ENCODE data around the gene SLC1A4.
A peak's percentile ranks its signal among the peaks of the same experiment; 100 is the strongest.

Gene SLC1A4

GRCh38 chr2:64989126-64989981 lies at the start of gene SLC1A4:
SLC1A4 (plus strand) TSS chr2:64989399; CDS start chr2:64989644, 245 bp downstream.
- H3K27ac ChIP-seq, result peak within 1 kb of the TSS; percentile 94
- TF ChIP-seq CTCF (conservative IDR thresholded peaks at IDR 0.05; ENCODE audit: low read depth), result no peak
- CTCF ChIA-PET, result interaction anchor here (0.6 to 1.5 kb wide), 5 partner anchors 46 to 343 kb away, joined by 3 to 5 read pairs (median 3); no protein-coding TSS in a partner anchor
- DNase-seq (ENCODE audit: low spot score), result peak; percentile 78
- POLR2A ChIA-PET (ENCODE audit: low non-redundant PET), result no interaction called here

DNA sequence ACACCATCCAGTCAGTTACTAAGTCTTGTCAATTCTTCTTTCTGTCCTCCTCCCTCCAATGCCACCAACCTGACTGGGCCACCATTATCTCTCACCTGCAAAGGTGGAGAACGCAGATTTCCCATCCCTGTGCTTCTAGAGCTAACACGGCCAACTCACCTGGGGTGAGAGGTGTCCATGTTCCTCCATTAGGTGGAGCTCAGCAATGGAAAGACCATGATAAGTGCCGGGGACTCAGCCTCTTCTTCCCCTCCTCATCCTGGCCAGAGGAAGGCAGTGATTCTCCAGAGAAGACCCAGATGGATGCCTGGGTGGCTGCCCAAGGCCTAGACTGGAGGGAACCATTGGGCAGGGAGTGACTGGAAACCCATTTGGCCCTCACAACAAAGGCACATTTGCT lies 48.1 kb upstream of the SLC1A4 start:
- DNase-seq (ENCODE audit: low spot score), result no peak
- no peak overlapping the region for H3K27ac ChIP-seq
- POLR2A ChIA-PET (ENCODE audit: low non-redundant PET), result no interaction called here
- CTCF ChIA-PET, result no interaction called here
- TF ChIP-seq CTCF (conservative IDR thresholded peaks at IDR 0.05; ENCODE audit: low read depth), result no peak

- no peak for TF ChIP-seq CTCF (conservative IDR thresholded peaks at IDR 0.05; ENCODE audit: low read depth)
- no peak overlapping the region for H3K27ac ChIP-seq
- ChIA-PET CTCF (interaction anchor here (1.8 kb wide), 1 partner anchor 24 kb away, joined by 4 read pairs; no protein-coding TSS in a partner anchor), POLR2A (ENCODE audit: low non-redundant PET) (no interaction called here)
- no peak for DNase-seq (ENCODE audit: low spot score)
These were observed 47.4 kb upstream of the SLC1A4 start for GRCh38 chr2:64941801-64942200.

DNA sequence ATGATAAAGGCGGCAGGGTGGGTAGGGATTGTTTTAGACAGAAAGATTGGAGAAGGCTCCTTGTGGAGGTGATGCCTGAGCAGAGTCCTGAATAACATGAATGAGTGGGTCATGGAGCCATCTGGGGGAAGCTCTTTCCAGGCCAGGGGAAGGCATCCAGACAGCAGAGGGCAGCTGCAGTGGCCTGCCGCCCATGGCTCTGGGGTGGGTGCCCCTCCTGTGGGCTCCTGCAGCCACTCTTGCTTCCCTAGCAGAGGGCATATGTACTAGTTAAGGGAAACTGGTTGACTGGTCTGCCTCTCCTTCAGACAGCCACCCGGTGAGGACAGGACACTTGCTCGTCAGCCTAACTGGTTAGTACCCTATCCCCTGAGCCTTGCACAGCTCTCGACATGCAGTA lies 46.5 kb upstream of the SLC1A4 start:
- no peak for TF ChIP-seq CTCF (conservative IDR thresholded peaks at IDR 0.05; ENCODE audit: low read depth)
- POLR2A ChIA-PET (ENCODE audit: low non-redundant PET), result no interaction called here
- no peak for DNase-seq (ENCODE audit: low spot score)
- H3K27ac ChIP-seq, result peak overlapping the region; percentile 86
- CTCF ChIA-PET, result interaction anchor here (1.8 kb wide), 1 partner anchor 25 kb away, joined by 4 read pairs; no protein-coding TSS in a partner anchor

DNA sequence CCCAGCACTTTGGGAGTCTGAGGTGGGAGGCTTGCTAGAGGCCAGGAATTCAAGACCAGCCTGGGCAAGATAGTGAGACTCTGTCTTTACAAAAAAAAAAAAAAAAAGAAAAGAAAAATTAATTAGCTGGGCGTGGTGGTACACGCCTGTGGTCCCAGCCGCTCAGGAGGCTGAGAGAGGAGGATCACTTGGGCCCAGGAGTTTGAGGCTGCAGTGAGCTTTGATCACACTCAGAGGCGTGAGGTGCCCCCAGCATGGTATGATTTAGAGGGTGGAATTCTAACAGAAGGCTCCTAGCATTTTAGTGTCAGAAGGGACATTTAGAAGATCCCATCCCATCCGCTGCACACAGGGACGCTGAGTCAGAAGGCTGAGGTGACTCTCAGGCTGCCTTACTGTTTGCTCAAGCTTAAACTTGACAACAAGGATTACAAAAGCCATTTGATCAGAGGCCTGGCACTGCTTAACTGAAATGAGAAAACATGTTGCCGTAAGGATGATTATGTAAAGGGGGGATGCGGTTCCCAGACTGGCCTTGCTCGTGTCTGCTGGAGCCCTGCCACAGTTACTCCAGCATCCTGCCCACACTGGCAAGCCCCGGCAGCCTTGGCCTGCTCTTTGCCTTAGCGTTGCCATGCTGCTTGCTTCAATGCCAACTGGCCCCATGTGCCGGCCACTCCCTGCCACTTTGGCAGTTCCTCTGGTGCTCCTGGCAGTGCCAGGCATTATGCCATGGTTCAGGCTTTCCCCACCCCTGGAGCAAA lies 45.6 kb upstream of the SLC1A4 start:
- CTCF ChIA-PET, result interaction anchor here (0.6 to 1.8 kb wide), 4 partner anchors 26 to 206 kb away, joined by 3 to 5 read pairs (median 4); partner anchors contain the start of gene SLC1A4
- peak; percentile 66 for DNase-seq (ENCODE audit: low spot score)
- H3K27ac ChIP-seq, result peak overlapping the region; percentile 86
- POLR2A ChIA-PET (ENCODE audit: low non-redundant PET), result no interaction called here
- no peak for TF ChIP-seq CTCF (conservative IDR thresholded peaks at IDR 0.05; ENCODE audit: low read depth)

DNA sequence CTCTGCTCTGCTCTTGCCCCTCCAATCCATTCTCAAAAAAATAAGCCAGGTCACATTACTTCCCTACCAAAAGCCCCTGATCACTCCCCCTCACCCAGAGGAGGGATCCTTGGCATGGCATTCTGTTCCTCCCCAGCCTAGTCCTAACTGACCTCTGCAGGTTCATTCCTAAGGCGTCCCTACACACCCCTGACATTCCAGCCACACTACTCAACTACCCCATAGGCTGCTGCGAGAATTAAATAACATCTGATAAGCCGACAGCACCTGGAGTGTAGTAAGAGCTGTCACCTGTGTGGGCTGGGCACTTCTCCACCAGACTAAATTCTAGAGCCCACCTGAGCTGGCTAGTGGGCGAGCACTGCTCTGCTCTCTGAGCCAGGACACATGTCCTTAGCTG lies 44.7 kb upstream of the SLC1A4 start:
- TF ChIP-seq CTCF (conservative IDR thresholded peaks at IDR 0.05; ENCODE audit: low read depth), result no peak
- POLR2A ChIA-PET (ENCODE audit: low non-redundant PET), result no interaction called here
- H3K27ac ChIP-seq, result peak overlapping the region; percentile 86
- CTCF ChIA-PET, result interaction anchor here (0.6 to 0.8 kb wide), 3 partner anchors 14 to 653 kb away, joined by 3 to 5 read pairs (median 4); no protein-coding TSS in a partner anchor
- peak; percentile 25 for DNase-seq (ENCODE audit: low spot score)

Data from RWPE1 (cell line).